ENCODE data around the gene ZBTB24.
"Not testable (repeated sequence)": the region's sequence is repeated elsewhere in the genome, so short reads cannot be mapped to it uniquely, and the experiment has no call there.

Gene ZBTB24

GRCh38 chr6:109469591-109470189 lies 13.3 kb downstream of the ZBTB24 start:
- Histone ChIP-seq H3K27ac (peak overlapping the region; percentile 82), H3K9me3 (no peaks in the 10 kb centered on the region), H3K36me3 (peaks cover 34% of the 10 kb centered on the region), H3K4me3 (ENCODE audit: low read depth in 1 of 2, low read length in 1 of 2) (peak overlapping the region in 1 of 2 experiments; percentile 6), H3K27me3 (no peaks in the 10 kb centered on the region), H3K4me1 (ENCODE audit: control insufficient read depth in 1 of 2, insufficient read depth in 1 of 2, low read depth in 1 of 2, low read length in 1 of 2) (peaks cover 33% of the 10 kb centered on the region in 2 experiments)
- no peak for TF ChIP-seq CTCF (IDR thresholded peaks at IDR 0.05)

DNA sequence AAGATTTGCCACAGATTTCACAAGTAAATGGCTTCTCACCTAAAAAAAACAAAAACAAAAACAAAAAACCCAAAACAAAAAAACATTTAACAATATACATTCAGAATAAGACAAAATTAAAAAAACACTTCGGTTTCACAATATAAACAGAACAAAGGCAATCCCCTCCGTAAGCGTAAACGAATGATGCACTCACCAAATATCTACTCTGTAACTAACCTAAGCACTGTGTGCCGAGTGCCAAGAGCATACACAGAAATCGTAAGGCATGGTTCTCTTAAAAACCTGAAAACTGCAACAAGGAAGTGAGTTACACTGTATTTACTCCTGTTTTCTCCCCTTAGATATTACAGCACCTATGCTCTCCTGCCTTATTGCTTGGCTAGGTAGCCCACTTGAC lies 15.3 kb downstream of the ZBTB24 start:
- no peaks in the 10 kb centered on the region for H3K9me3 ChIP-seq
- H3K4me1 ChIP-seq (ENCODE audit: control insufficient read depth in 1 of 2, insufficient read depth in 1 of 2, low read depth in 1 of 2, low read length in 1 of 2), result peaks cover 33% of the 10 kb centered on the region in 2 experiments
- no peak overlapping the region for H3K27ac ChIP-seq
- H3K4me3 ChIP-seq (ENCODE audit: low read depth in 1 of 2, low read length in 1 of 2), result no peak overlapping the region
- no peaks in the 10 kb centered on the region for H3K27me3 ChIP-seq
- no peak for TF ChIP-seq CTCF (IDR thresholded peaks at IDR 0.05)
- H3K36me3 ChIP-seq, result peaks cover 26% of the 10 kb centered on the region

DNA sequence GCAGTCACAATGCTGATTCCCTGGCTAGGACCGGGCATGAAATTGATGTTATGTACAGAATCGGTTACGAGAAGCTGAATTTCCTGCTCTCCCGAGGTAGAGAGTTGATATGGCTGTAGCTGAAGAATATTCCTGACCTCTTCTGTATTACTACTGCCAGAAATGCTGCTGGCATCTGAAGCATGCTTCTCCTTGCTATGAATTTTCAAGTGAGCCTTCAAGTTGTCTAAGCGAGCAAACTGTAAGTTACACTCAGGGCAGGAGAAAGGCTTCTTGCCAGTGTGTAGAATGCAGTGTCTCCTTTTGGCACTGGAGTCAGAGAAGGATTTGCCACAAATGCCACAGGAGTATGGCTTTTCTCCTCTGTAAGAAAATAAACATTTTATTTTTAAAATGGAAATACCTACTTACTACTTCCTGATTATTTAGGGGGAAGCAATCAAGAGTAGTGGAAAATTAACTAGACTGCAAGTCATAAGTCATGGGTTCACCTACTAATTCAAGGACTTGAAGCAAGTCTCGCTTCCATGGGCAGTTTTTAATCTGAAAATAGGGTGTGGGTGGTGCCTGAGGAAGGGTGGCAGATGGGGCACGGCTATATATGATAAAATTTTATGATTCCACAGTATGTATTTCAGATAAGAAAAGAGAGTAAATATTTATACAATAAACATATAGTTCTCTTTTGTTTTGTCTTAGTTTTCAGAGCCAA lies 16.7 kb downstream of the ZBTB24 start:
- Histone ChIP-seq H3K27ac (no peak overlapping the region), H3K4me3 (ENCODE audit: low read depth in 1 of 2, low read length in 1 of 2) (no peak overlapping the region)

GRCh38 chr6:109465772-109466171 lies 17.2 kb downstream of the ZBTB24 start:
- TF ChIP-seq CTCF (IDR thresholded peaks at IDR 0.05), result no peak
- H3K9me3 ChIP-seq, result no peaks in the 10 kb centered on the region
- H3K27me3 ChIP-seq, result no peaks in the 10 kb centered on the region
- H3K4me1 ChIP-seq (ENCODE audit: control insufficient read depth in 1 of 2, insufficient read depth in 1 of 2, low read depth in 1 of 2, low read length in 1 of 2), result peaks cover 23 to 24% of the 10 kb centered on the region in 2 experiments
- H3K27ac ChIP-seq, result no peak overlapping the region
- H3K36me3 ChIP-seq, result peaks cover 32% of the 10 kb centered on the region
- H3K4me3 ChIP-seq (ENCODE audit: low read depth in 1 of 2, low read length in 1 of 2), result no peak overlapping the region

More for the DNA sequence above, 16.7 kb downstream of the ZBTB24 start:
- peaks cover 27 to 30% of the 10 kb centered on the region in 2 experiments for H3K4me1 ChIP-seq (ENCODE audit: control insufficient read depth in 1 of 2, insufficient read depth in 1 of 2, low read depth in 1 of 2, low read length in 1 of 2)
- H3K27me3 ChIP-seq, result no peaks in the 10 kb centered on the region
- peaks cover 32% of the 10 kb centered on the region for H3K36me3 ChIP-seq
- no peaks in the 10 kb centered on the region for H3K9me3 ChIP-seq
- TF ChIP-seq CTCF (IDR thresholded peaks at IDR 0.05), result no peak

DNA sequence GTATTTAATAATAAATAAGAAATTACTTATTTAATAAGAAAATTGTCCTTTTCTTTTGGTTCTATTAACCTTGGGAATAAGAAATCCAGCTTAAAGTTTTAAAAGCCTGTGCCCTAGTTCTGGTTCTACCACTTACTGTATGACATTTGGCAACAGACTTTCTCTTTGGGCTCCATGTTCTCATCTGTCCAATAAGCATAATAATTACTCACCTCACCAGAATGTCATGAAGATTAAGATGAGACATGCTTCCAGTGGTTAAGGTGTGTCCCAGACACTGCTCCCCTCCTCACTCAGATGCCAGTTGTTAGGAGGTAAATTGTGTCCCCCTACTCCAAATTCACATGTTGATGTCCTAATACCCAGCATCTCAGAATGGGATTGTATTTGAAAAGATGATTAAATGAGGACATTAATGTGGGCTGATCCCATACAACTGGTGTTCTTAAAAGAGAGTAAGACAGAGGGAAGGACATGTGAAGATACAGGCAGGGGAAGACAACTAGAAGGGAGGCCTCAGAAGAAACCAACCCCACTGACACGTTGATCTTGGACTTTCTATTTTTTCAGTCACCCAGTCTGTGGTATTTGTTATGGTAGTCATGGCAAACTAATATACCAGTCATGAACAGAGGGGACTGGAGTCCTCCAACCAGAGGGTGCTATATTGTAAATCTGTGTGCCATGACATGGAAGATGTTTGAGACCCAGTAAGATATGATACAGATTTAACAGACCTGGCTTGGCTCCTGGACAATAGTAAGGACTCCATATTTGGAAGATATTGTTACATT lies 21.1 kb downstream of the ZBTB24 start:
- no peak for TF ChIP-seq CTCF (IDR thresholded peaks at IDR 0.05)
- H3K4me1 ChIP-seq (ENCODE audit: control insufficient read depth in 1 of 2, insufficient read depth in 1 of 2, low read depth in 1 of 2, low read length in 1 of 2), result peaks cover 18 to 19% of the 10 kb centered on the region in 2 experiments
- no peak overlapping the region for H3K4me3 ChIP-seq (ENCODE audit: low read depth in 1 of 2, low read length in 1 of 2)
- H3K27ac ChIP-seq, result no peak overlapping the region
- H3K9me3 ChIP-seq, result no peaks in the 10 kb centered on the region
- H3K27me3 ChIP-seq, result no peaks in the 10 kb centered on the region
- H3K36me3 ChIP-seq, result peaks cover 32% of the 10 kb centered on the region

GRCh38 chr6:109461205-109461604 lies 21.8 kb downstream of the ZBTB24 start:
- not testable (repeated sequence) for H3K4me3 ChIP-seq (ENCODE audit: low read depth in 1 of 2, low read length in 1 of 2); H3K27ac ChIP-seq; H3K27me3 ChIP-seq; H3K9me3 ChIP-seq
- Histone ChIP-seq H3K36me3 (peaks cover 28% of the 10 kb centered on the region), H3K4me1 (ENCODE audit: control insufficient read depth in 1 of 2, insufficient read depth in 1 of 2, low read depth in 1 of 2, low read length in 1 of 2) (peaks cover 25 to 27% of the 10 kb centered on the region in 2 experiments)
